ENCODE data around the gene DIS3L2.

GRCh38 chr2:232276084-232276732, 314.7 kb downstream of the DIS3L2 start:
- TF ChIP-seq CTCF (conservative IDR thresholded peaks at IDR 0.05; ENCODE audit: low read length) (no peak), EZH2phosphoT487 (IDR thresholded peaks at IDR 0.05; ENCODE audit: borderline replicate concordance) (no peak)
